HG02884 (cell line): ENCODE data around the gene YKT6.

Experiments
- ATAC-seq: cut with Tn5 transposase; IDR thresholded peaks from one replicate; pipeline ENCODE4 v1.9.1; 2021; ENCODE audit warnings: mild to moderate bottlenecking, moderate library complexity; ENCODE audit not compliant: unreplicated experiment

The YKT6 gene

DNA sequence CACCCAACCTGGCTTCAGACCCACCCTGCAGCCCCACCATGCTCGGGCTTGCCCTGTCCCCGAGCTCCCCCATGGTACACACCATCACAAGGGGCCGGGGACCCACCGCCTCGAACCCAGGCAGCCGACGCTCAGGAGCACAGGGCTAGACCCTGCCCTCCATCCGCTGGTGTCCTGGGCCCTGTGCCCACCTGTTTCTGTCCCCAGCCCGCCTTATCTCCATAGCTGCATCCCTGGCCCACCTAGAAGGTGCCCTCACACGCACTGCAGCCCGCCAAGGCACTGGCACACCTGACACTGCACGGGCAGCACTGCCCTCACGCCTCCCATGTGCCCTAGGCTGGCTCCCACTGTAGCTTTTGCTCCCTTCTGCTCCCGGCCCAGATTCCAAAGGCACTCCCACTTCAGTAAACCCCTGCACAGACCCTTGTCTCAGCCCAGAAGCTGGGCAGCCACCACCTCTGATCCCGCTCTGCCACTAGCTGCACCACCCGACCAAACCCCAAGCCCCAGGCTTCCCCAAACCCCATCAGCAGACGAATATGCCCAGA lies 17.1 kb downstream of the YKT6 start:
- ATAC-seq: no peak

DNA sequence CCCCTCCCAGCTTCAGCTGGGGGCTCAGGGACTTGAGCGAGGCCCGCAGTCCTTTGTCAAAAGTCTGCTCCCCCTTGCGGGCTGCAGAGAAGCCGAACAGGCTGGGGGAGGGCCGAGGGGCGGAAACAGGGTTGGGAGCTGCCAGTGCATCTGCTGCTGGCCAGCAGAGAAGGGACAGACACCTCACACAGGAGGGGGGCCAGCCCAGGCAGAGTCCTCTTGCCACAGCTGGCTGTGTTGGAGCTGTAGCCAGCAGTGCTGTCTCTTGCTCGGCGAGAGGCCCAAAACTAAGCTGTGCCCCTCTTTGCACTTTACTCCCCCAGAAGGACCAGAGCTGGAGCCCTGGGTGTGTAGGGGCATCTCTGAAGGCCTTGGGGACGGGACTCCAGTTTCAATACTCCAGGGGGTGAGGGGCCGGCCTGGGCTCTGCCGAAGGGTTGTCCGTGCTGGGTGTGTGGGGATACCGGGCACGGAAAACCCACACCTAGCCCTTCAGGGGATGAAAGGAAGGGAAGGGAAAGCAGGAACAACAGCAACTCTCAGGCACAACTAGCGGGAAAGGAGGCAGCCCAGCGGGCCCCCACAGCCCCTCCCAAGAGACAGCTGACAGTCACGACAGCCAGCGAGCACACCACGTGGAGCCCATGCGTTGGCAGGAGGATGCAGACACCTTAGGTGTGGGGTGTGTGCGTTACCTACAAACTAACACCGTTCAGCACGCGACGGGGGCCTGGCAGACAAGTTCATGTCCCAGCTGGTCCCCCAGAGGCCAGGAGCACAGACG lies 17.8 kb downstream of the YKT6 start:
- no peak for ATAC-seq

DNA sequence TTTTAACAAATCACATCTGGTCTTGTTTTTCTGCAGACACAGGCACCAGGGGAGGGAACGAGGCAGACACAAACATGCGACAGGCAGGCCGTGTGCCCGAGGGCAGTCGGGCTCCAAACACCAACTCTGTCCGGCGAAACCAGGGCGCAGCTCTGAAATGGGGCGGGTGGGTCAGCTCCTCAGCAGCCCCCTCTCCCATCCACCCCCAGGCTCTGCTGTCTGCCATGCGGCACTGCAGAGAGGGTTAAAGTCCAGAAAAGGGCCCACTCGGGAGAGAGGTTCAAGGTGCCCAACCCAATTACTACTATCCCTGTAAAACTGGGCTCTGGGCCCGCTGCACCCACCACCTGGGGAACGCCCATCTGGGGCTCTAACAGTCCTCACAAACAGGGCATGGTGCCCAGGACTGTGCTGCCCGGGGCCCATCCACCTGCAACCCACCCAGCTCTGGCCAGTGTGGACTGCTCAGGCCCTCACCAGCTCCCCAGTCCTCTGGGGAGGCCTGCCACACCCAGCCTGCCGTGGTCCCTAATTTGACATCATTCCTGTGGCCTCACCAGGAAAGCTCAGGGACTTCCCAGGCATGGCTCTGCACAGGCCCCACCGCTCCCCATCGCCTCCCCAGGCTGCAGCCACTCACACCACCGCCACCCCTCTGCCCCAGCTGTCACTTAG lies 18.7 kb downstream of the YKT6 start:
- ATAC-seq: no peak

DNA sequence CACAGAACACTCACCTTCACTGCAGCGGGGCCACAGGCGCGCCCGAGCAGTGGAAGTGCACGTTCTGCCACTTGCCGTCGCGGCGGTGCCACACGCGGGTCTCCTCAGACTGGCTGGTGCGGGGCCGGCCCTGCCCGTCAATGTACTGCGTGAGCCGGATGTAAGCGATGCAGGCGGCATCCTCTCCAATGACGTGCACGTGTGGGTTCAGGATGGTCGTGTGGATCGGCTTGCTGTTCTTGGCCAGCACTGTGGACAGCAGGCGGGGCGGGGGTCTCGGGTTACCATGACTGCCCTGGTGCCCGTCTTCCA lies 19.2 kb downstream of the YKT6 start:
- no peak for ATAC-seq

DNA sequence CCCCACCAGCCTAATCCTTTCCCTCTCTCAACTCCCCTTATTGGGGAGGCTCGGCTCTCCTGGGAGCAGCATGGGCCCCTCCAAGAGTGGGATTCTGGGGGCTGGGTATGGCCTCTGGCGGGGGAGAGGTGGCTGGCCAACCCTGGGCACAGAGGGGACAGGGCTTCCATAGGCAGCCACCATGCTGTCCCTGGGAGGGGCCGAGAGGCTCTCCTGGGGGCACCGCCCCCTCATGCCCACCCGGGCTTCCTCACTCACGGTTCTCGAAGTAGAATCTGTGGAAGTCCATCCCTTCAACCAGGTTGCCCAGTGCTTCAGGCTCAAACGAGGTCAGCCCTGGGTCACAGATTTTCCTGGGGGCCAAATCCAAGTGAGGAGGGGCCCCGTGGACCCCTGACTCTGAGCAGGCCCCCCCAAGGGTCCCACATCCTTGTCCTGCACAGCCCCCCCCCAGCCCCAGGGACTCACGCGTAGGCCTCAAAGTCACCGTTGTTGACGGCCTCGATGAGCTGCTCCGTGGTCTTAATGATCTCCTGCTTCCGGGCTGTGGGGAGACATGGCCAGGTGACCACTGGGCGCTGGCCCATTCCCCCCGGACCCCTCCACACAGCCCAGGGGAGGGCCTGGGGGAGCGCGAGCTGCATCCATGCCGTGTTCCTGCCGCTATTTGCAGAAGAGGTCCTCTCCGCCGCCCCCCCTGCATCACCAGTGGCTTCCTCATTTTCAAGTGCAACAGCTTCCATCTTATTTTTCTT lies 19.8 kb downstream of the YKT6 start:
- no peak for ATAC-seq

DNA sequence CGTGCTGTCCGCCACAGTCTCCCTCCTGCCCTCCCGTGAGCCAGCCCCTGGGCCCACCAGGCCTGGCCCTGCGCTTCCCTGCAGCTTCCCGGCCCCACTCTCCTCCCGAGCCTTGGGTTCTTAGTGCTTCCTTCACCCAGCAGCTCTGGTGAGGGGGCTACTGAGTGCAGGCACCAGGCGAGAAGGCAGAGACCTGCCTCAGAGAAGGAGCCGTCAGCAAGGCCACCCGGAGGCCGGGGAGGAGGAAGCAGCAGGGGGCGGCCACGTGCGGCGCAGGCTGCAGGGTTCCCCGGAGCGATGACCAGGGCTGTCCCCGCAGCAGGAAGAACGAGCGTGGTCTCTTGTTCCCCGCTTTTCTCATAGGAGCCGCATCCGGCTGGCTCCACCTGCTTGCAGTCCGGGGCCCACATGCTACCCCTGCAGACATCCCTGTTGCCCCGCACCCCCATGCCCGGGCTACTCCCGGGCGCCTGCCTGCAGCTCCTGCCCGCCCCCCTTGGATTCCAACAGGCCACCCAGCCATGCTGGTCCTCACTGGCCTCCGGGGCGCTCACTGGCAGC lies 20.5 kb downstream of the YKT6 start:
- no peak for ATAC-seq

DNA sequence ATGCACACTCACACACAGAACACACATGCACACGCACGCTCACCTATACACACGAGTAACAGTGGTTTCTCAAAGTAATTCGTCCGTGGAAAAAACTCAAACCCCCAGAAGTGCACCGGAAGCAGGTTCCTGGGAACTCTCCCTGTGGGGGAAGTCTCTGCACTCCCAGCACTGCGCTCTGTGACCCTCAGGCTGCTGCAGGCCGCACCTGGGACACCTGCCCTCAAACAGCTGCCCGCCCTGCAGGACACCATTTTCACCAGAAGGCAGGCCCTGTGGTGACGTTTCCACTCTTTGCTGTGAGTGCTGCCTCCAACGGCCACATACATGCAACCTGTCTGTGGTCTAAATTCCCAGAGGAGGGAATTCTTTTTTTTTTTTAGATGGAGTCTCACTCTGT lies 21.3 kb downstream of the YKT6 start:
- no peak for ATAC-seq

DNA sequence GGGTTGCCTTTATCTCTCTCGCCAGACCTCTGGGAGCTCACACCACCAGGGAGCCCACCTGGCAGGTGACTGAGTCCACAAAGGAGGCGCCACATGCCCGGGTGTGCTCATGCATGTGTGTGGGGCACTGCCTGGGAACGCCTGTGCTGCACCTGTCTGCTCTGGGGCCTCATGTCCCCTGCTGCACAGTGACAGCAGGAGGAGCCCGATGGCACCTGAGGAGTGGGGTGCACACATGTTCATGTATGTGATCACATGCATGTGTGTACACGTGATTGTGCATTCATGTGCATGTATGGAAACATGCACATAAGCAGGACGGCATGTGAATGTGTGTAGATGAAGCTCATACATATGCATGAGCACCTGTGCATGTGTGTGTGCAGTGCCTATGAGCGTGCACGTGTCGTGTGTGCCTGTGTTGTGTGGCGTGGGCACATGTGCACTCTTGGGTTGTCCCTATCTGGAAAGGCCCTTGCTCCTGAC lies 22.0 kb downstream of the YKT6 start:
- ATAC-seq: no peak

DNA sequence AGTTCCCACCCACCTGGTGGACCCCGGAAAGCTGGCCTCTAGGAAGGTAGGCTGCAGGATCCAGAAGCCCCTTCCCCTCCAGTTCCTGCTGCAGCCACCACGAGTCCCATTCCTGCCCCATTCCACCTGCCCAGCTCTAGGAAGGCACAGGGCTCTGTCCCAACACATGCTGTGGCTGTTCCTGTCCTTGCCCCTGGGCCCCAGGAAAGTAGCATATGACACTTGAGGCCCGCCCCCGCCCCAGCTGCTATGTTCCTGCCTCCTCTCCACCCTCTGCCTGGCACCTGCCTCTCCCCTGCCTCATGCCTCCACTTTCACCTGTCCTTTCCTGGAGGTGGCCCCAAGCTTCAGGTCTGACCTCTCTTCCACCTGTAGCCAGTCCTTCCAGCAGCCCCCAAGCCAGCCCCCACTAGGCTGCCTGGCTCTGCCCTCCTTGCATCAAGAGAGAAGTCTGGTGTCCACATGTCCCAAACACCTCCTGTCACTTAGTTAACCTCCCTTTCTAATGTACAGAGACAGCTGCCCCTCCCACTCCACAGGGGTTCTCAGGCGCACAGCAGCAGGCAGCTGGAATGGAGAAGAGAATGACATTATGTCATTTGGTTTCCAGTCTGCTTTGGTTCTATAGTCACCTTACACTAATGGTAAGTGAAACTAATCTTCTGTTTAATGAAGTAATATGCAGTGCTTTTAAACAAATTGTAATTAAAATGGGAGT lies 22.7 kb downstream of the YKT6 start:
- ATAC-seq: no peak

DNA sequence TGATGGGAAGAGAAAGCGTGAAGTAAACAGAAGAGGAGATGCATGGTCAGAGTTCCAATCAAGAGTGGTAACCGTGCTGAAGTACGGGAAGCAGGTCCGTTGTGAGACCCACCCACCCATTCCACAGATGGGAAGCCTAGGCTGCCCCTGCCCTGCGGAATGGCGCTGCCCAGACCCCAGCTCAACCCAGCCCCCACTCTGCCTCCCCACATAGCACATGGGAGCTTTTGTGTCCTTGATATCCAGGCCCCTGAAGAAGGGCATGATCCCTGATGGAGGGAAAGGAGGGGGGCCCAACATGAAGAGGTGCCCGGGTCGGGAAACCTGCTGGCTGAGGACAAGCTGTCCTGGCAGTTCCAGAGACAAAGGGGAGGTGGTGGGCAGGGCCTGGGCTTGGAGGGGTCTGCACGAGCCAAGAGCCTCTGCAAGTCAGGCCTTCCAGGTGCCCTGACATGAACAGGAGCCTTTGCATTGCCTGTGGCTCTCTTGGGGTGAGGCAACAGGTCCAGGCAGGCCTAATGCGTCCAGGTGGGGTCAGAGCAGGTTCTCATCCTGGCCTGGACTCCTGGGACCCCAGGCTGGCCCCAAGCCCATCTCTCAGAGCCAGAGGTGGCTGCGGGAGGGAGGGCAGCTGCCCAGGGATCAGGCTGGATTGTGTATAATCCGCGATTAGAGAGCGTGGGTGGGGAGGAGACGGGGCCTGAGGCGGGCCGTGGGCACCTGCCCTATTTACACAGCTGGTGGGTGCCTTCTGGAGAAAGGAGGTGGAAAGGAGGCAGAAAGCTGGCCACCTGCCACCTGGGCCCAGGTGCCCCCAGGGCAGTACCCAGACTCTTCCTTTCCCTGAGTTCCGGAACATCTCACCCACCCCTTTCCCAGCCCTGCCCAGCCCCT lies 23.5 kb downstream of the YKT6 start:
- ATAC-seq: no peak

DNA sequence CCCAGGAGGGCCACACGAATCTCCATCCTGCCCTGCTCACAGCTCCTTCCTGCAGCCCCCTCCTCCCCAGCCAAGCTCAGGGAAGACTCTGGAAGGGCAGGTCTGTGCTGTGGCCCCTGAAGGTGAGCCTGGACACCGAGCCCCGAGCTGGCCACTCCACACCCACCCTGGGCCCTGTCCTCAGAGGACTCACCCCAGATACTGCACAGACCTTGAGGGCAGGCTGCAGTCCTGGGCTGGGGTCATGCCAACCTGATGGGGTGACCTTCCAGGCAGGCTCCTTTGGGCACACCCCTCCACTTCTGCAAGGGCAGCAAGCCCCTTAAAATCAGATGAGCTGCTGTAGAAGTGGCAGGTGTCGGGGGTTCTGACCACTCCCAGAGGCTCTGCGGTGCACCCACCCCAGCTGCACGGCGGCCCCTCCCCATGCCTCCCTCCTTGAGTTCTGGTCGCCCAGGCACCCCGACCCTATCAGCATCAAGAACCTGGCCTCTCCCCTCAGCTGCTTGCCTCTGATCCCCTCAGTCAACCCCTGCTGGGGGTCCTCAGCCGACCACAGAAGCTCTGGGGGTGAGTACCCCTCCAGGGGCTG lies 24.3 kb downstream of the YKT6 start:
- no peak for ATAC-seq

DNA sequence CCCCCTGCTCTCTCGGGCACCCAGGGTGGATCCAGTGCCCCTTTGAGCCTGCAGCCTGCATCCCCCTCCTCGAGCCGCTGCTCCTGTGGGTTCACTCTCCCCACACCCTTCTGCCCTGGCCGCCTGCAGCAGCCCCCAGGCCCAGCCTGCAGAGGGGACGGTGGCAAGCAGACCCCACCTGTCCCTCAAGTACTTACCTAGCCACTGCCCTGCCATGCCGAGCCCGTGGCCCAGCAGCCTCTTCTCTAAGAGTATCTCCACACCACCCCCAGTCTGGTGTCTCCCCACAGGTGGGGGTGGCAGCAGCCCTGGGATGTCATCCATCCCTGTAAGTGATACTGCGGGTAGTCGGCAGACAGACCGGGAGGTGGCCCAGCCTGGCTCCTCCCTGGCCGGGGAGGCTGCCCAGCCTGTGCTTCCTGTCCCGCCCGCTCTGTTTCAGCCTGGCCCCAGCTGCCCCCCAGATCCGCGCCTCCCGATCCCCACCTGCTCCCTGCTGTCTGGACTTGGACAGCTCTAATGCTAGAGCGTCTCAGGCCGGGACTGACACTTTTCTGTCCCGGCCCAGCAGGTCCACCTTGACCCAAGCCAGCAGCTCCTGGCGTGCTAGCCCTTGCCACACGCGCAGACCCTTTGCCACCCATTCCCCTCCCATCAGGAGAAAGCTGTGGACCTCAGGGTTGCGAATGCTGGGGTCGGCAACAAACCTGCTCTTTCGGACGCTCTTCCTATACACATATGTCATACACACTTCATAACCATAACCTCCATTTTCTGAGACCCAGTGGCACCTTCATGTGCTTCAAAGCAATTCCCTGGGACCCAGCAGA lies 25.0 kb downstream of the YKT6 start:
- ATAC-seq: no peak

DNA sequence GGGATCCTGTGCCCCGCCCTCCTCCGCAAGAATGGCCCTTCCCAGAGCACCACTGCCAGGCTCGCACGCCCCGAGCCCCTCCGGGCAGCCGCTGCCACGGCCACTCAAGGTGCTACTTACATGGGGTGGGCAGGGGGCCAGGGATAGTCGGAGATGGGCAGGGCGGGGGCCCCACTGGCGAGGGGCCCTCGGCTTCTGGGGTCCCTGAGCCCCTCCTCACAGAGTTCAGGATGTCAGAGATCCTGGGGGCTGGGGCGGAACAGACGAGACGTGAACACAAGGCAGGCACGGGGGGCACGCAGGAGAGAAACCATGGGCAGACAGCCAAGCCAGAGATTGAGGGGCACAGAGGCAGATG lies 25.6 kb downstream of the YKT6 start:
- no peak for ATAC-seq

DNA sequence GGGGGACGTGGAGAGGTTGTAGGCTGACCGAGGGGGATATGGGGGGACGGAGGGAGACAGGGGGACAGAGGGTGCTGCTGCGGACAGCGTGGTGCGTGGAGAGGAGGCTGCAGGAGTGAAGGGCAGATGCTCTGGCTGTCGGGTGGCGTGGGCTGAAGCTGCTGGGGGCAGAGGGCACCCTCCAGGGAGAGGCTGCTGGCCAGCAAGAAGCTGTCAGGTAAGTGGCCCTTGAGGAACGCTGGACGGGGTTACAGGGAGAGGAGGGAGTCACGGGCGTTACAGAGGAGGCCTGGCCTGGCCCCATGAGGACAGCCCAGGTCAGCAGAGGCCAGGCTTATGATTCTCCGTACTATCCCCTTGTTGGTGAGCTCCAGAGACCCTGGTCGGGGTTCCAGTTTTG lies 27.1 kb downstream of the YKT6 start:
- no peak for ATAC-seq

DNA sequence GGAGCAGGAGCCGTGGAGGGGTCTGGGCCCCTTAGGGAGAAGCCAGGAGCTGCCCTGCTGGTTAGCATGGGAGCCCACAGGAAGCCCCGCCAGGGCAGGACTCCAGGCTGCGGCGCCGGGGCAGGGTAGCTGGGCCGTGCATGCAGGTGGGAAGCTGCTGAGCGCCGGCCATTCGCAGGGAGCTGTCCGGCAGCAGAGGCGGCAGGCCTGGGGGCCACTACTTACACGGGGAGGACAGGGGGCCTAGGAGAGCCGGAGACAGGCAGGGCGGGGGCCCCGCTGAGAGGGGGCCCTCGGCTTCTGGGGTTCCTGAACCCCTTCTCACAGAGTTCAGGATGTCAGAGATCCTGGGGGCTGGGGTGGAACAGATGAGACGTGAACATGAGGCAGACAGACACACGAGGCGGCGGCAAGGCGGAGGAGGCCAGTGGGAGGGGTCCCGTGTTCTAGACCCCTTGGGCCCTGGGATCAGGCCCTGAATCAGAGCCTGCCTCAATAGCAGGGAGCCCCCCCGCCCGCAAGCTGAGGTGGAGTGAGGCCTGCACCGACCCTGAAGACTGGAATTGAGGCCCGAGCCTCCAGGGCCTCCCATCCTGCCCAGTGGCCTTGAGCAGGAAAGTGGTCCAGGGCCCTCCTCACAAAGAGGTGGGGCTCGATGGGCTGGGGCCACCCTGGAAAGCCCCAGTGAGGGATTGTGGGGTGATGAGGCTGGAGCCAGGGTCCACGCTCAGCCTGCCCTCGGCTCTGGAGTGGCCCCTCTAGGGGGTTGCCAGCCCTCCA lies 28.0 kb downstream of the YKT6 start:
- no peak for ATAC-seq

DNA sequence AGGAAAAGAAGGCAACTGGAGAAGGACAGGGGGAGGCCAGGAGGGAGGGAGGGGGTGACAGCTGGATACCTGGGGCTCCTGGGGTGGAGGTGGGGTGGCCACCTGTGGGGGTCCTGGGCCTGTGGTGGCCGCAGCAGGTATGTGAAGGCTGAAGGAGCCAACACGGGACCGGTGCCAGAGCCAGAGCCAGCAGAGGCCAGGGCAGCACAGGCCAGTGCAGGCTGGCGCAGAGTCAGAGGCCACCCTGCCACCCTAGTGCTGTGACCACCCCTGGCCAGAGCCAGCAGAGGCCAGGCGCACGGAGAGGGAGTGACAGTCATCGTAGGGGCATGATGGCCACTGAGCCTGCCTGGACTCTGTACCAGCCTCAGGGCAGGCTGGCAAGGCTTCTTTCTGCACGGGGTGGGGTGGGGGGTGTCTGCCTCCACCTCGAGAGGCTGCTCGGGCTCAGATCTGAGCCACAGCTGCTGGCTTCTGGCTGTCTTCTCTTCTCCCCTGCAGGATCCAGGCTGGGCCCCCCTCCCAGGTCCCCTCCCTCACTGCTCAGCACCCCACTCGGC lies 28.8 kb downstream of the YKT6 start:
- no peak for ATAC-seq

DNA sequence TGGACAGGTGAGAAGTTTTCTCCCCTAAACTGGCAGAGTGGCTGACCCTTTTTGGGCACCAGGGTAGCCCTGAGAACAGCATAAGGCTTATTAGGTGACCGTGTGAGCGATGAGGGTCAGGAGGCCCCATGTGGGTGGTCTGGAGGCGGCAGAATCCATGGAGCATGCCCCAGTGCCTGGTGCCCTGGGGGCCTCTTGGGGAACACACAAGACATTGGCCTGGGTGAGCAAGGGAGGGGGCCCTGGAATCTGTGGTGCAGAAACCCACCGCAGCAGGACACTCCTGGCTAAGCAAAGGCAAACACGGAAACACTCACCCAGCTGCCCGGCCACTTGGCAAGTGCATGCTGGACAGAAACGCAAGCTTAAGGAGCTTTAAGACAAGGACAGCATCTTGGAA lies 29.5 kb downstream of the YKT6 start:
- no peak for ATAC-seq
